H1 (cell line): ENCODE data around the gene TRO.

ENCODE experiments used
- CTCF ChIP-seq, 3 experiments: IDR thresholded peaks; 1 replicate in 2 of 3; 2 replicates in 1 of 3; pipeline versions ENCODE4 v1.5.1 to v1.6.1; 2011; ENCODE audit warnings: low read length in 3 of 3, mild to moderate bottlenecking in 3 of 3, inconsistent platforms in 2 of 3, low read depth in 1 of 3, moderate library complexity in 1 of 3; ENCODE audit not compliant: insufficient read depth in 1 of 3; ENCODE audit errors: control extremely low read depth in 1 of 3
- EP300 ChIP-seq, 2 experiments: IDR thresholded peaks; 1 replicate in 1 of 2; 2 replicates in 1 of 2; pipeline ENCODE4 v1.6.1; 2011 to 2012; ENCODE audit warnings: low read depth in 2 of 2, low read length in 2 of 2, mild to moderate bottlenecking in 2 of 2, borderline replicate concordance in 1 of 2, inconsistent platforms in 1 of 2, moderate library complexity in 1 of 2
- HDAC2 ChIP-seq, 2 experiments: fragments of 300-600 bp in 1 of 2; sonication (generic) in 1 of 2; IDR thresholded peaks; 2 replicates each; pipeline ENCODE4 v1.6.1; 2011 to 2012; ENCODE audit warnings: low read depth in 2 of 2, low read length in 2 of 2, mild to moderate bottlenecking in 2 of 2, moderate library complexity in 2 of 2, borderline replicate concordance in 1 of 2, inconsistent platforms in 1 of 2
- JUND ChIP-seq: IDR thresholded peaks from 2 replicates; pipeline ENCODE4 v1.6.1; 2011; ENCODE audit warnings: mild to moderate bottlenecking, improper control_type of control experiment, low read length
- MAFK ChIP-seq: IDR thresholded peaks from 2 replicates; pipeline ENCODE4 v1.6.1; 2012; ENCODE audit warnings: low read depth, mild to moderate bottlenecking, improper control_type of control experiment, low read length
- NRF1 ChIP-seq: IDR thresholded peaks from 2 replicates; pipeline ENCODE4 v1.6.1; 2011; ENCODE audit warnings: mild to moderate bottlenecking, low read depth, low read length, improper control_type of control experiment
- POLR2A ChIP-seq, 2 experiments: IDR thresholded peaks; 1 replicate in 1 of 2; 2 replicates in 1 of 2; pipeline ENCODE4 v1.6.1; 2011; ENCODE audit warnings: low read depth in 2 of 2, low read length in 2 of 2, mild to moderate bottlenecking in 2 of 2; ENCODE audit errors: control extremely low read depth in 1 of 2
- POU5F1 ChIP-seq: IDR thresholded peaks from 2 replicates; pipeline ENCODE4 v1.6.1; 2011; ENCODE audit warnings: low read depth, mild to moderate bottlenecking, low read length, moderate library complexity
- RBBP5 ChIP-seq: IDR thresholded peaks from 2 replicates; pipeline ENCODE4 v1.7.1; 2012; ENCODE audit warnings: low read depth, mild to moderate bottlenecking, inconsistent platforms, low read length, moderate library complexity, borderline replicate concordance
- SP4 ChIP-seq: IDR thresholded peaks from 2 replicates; pipeline ENCODE4 v1.6.1; 2012; ENCODE audit warnings: low read length, inconsistent platforms
- SUZ12 ChIP-seq: fragments of 200-600 bp; sonication (generic); IDR thresholded peaks from 2 replicates; pipeline ENCODE4 v1.6.1; 2012; ENCODE audit warnings: mild to moderate bottlenecking, inconsistent platforms, low read length, moderate library complexity, mixed read lengths
- YY1 ChIP-seq: IDR thresholded peaks from 2 replicates; pipeline ENCODE4 v1.6.1; 2011; ENCODE audit warnings: low read depth, mild to moderate bottlenecking, low read length
- ZNF274 ChIP-seq: IDR thresholded peaks from 2 replicates; pipeline ENCODE4 v1.7.0; 2012; ENCODE audit warnings: low read length, borderline replicate concordance; ENCODE audit errors: extremely low read depth

GRCh38 chrX:54980334-54980733 lies 59.7 kb downstream of the TRO start:
- TF ChIP-seq POLR2A (IDR thresholded peaks at IDR 0.05; ENCODE audit: control extremely low read depth in 1 of 2, low read depth in 2 of 2, low read length in 2 of 2) (no peak), SP4 (no peak), JUND (no peak), ZNF274 (no peak), HDAC2 (IDR thresholded peaks at IDR 0.05; ENCODE audit: borderline replicate concordance in 1 of 2, low read depth in 2 of 2, low read length in 2 of 2) (no peak), RBBP5 (no peak), YY1 (no peak), CTCF (IDR thresholded peaks at IDR 0.05; ENCODE audit: control extremely low read depth in 1 of 3, insufficient read depth in 1 of 3, low read depth in 1 of 3, low read length in 3 of 3) (no peak), MAFK (no peak), EP300 (IDR thresholded peaks at IDR 0.05; ENCODE audit: borderline replicate concordance in 1 of 2, low read depth in 2 of 2, low read length in 2 of 2) (no peak), SUZ12 (no peak), POU5F1 (no peak), NRF1 (no peak)
